Measurements from ENCODE around the gene S100A6.

S100A6 gene

DNA sequence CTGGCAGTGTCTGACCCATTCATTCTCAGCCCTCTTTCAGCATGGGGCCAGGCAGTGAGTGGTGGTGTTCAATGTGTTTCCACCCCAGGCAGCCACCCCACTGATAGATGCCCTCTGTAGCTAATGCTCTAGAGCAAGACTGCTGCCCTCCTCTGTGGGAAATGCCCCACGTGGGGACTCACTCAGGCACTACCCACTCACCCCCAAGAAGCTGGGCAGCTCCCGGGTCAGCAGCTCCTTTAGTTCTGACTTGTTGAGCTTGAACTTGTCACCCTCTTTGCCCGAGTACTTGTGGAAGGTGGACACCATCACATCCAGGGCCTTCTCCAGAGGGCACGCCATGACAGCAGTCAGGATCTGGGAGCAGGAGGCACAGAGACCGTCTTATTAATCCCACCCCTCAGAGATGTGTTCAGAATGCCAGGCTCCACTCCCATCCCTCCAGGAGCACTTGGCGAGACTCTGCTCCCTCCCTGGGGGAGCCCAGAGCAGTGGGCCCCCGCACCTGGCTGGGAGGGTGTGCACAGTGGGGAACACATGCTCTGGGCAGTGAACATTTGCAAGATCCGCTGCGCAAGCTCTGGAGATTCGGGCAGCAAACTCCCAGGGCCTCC is 8.8 kb upstream of the S100A6 start:
- no peak for DNase-seq

DNA sequence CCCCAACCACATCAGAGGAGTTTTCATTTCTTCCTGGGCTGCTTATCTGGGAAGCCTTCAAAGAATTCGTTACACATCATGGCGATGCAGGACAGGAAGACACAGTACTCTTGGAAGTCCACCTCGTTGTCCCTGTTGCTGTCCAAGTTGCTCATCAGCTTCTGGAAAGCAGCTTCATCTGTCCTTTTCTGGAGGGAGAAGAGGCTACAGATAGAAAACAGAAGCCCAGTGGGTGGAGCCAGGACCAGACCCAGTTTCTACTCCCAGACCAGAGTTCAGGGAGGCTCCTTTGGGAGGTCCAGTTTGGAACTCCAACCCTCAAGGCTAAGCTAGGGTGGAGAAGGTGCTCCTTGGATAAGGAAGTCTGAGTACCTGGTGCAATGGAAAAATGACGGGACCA is 7.9 kb upstream of the S100A6 start:
- no peak for DNase-seq

DNA sequence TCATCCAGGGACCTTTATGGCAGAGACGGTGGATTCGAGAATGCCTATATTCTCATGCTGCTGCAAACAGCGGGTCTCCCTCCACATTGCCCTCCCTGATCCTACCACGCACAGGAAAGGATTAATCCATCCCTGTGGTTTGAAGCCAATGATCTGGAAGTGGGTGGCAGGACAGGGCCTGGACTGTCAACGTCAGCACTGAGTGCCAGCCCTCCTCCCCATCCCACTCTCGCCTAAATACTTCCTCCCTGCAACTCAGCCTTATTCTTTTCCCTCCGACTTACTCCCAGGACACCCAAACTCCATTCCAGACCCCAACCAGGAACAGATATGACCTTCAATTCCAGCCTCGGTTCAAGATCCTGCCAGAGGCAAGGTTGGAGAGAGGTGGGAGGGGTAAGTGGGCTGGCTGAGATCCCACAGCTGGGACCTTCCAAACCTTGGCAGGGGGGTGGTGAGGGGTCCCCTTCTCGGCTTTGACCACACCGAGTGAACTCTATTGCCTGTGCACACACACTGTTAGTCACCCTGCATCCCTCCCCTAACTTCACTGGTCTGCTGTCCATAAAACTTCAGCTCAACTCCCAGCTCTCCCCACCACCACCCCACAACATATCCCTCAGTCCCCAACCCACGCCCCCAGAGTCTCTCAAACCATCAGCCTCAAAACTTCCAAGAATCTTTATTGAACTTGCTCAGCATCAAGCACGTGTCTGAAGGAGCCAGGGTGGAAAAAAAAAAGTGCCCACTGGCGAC is 7.3 kb upstream of the S100A6 start:
- no peak for DNase-seq

- no peak for DNase-seq
Observed at GRCh38 chr1:153541641-153542590, 6.1 kb upstream of the S100A6 start.

DNA sequence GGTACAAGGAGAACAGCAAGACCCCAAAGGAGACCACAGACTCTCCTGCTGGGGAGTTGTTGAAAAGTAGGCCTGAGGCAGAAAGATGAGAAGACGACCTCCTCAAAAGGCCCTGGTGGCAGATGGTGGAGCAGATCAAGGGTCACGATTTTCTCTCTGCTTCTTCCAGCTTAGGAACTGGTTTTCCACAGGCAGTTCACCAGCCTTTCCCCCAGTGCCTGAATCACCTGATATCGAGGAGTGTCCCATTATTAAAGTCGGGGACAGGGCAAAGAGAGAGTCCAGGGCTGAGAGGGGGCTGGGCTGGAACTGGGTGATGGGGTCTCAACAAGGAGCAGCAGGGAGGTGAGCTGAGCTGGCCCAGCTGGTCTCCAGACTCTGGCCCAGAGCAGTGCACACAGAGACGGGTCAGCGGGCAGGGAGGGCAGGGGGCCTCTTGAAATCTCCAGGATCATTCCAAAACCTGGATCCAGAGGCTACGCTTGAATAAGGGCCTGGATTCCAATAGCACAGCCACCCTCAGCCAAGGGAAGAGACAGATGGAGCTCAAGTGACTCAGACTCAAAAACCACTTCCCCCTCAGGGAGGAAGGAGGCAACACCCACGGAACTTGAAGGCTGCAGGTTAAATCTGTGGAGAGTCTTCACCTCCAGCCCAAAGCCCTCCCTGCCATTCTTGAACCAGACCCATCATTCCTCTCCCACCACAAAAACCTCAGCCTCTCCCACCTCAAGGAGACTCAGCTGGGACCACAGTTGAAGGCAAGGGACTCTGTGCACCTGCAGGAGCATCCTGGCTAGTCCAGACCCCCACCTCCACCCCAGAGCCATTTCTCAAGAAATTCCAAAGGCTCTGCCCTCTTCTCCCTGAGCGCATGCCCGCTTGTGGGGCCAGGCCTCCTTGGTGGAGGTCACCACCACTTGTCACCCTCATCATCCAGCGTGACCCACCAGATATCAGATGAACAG is 4.9 kb upstream of the S100A6 start, which contains the start of gene S100A5:
TSS of gene S100A5 (minus strand) at position 541 of the 968 bp plus-strand sequence. CDS start 743 bp downstream, outside the sequence.
- DNase-seq = no peak

DNA sequence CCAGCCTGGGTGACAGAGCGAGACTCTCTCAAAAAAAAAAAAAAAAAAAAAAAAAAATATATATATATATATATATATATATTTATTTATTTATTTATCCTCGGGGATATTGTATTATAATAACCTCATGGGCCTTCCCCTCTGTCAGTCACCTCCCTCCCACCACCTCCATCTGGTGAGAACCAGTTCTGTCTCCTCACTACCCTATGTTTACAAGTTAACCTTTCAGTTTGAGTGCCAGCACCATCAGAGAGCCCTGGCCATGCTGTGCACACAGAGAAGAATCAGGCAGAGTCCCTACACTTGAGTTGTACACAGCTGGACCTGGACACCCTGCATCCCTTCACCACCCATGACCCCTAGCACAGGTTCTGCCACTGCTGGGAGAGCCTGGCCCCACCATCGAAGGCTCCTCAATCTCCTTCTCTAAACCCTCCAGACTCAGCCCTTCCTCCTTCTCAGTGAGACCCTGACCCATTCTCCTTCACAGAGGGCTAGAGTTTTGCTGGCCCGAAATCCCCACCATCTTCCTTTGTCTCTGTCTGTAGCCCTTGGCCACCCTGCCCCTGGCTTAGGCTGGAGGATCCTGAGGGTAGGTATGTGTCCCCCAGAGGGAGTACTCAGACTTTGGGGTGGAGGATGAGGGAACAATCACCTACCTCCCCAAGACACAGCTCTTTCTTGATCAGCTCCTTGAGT is 3.8 kb upstream of the S100A6 start:
- DNase-seq = no peak

DNA sequence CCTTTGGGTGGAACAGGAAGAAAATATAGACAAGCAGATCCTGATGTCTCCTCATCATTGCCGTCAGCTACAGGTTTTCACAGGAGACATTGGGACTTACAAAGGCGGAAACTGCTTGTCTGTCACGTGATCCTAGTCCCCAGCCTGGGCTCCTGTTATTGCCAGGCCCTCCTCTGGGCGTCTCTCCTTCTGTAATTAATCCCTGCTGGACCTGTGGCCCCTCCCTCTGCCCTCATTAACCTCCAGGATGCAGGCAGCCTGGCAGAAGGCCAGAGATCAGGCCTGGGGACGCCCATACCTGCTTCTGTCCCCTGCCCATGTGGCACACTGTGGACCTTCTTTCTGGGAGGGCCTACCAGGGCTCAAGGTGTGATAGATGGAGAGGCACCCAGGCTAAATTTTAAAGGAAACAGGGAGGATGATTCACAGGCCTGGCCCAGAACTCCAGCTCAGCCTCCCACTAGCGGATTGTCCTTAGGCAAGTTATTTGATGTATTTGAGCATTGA is 2.6 kb upstream of the S100A6 start:
- DNase-seq = no peak

- DNase-seq = no peak
Observed at GRCh38 chr1:153537376-153537730, 1.6 kb upstream of the S100A6 start.

DNA sequence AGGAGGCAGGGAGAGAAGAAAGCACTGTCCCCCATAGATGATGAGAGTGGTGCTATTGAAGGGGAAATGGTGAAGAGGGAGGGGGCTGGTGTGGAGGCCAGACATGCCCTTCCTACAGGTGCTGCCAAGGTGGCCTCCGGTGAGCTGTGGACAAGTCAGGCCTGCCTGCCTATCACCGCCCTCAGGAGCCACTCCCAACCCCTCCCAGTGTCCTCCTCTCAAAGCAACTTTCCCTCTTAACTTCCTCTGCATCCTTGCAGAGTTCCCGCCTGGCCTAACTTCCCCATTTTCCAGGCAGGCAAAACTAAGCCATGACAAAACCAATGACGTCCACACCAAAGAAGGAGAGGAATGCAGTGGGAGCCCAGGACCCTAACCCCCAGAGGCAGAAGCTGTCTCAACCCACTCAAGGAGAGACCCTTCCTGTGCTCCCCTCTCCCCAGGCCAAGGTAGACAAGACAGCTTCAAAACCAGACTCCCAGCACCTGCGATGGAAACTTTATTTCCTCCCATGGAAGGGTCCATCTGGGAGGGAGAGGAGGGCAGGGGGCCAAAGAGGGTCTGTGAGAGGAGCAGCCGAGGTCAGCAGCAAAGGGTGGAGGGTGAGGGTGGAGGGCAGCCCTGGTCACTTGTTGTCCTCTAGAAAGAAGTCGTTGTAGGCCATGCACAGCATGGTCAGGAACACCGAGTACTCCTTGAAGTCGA is 1.0 kb upstream of the S100A6 start:
- no peak for DNase-seq

GRCh38 chr1:153536012-153536670 is 350 bp upstream of the S100A6 start:
- peak; percentile 74 for DNase-seq

- DNase-seq = no peak
Observed at GRCh38 chr1:153534925-153535241, 908 bp downstream of the S100A6 start.

GRCh38 chr1:153534226-153534924 is 1.4 kb downstream of the S100A6 start:
- no peak for DNase-seq

GRCh38 chr1:153533689-153534201 is 2.0 kb downstream of the S100A6 start:
- peak; percentile 71 for DNase-seq

DNA sequence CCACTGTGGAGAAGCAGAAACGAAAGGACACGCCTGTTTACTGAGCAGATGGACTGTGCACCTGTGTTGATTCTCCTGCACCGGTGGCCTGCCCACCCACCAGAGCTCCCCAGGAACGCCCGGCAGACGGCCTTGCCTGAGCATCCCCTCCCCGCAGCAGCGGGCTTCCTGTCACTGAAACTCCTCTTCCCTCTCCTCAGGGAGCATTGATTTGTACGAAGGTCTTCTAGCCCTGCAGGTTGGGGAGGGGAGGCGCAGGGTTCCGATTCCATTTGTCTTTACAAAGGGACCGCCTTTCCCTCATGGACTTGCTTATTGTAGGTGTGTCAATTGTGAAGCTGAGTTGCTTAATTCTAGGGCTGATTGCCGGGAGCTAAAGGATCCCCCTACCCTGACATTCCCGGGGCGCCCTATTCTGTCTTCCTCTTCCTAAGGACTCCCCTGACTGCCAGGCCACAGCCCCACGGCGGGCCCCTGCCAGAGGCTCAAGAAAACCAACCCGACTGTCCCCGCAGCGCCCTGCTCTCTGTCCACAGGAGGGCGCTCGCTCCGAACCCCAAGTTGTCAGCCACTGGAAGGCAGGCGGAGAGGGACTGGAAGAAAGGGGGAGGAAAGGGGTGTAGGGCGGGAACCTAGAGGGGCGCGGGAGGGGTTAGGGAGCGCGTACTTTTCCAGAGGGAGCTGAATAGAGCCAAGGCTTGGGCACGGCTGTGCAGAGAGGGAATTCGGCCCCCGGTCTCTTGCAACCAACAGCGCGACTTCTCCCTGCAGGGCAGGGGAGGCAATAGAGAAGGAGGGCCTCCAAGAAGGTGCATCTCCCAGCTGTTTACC is 2.8 kb downstream of the S100A6 start:
- peak; percentile 85 for DNase-seq

DNA sequence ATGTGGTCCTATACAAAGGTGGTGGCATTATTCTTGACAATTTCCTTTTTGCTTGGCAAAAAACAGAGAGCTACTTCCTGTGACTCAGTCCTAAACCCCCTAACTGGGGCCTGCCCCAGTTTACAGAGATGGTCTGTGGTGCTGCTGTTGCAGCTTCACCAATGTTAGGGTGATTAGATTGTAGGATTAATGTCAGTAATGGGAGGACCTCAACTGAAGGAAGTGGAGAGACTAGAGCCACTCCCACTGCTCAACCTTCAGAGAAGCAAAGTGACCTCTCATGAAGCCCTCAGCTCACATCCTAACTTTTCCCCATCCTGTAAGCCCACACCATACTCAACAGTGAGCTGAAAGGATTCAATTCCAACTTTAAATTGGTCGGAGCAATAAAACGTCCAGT is 3.6 kb downstream of the S100A6 start:
- DNase-seq = no peak

DNA sequence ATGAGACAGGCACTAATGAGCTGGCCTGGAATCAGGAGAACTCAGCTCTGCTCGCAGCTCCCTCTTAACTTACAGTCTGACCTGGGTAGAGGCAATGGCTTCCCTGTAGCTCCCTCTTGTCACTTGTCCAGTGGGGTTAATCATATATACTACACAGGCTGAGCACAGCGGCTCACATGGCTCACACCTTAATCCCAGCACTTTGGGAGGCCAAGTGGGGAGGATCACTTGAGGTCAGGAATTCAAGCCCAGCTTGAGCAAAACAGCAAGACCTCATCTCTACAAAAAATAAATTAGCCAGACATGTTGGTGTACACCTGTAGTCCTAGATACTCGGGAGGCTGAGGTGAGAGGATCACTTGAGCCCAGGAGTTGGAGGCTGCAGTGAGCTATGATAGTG is 4.2 kb downstream of the S100A6 start:
- no peak for DNase-seq

GRCh38 chr1:153527683-153528040 is 8.1 kb downstream of the S100A6 start:
- DNase-seq = no peak

DNA sequence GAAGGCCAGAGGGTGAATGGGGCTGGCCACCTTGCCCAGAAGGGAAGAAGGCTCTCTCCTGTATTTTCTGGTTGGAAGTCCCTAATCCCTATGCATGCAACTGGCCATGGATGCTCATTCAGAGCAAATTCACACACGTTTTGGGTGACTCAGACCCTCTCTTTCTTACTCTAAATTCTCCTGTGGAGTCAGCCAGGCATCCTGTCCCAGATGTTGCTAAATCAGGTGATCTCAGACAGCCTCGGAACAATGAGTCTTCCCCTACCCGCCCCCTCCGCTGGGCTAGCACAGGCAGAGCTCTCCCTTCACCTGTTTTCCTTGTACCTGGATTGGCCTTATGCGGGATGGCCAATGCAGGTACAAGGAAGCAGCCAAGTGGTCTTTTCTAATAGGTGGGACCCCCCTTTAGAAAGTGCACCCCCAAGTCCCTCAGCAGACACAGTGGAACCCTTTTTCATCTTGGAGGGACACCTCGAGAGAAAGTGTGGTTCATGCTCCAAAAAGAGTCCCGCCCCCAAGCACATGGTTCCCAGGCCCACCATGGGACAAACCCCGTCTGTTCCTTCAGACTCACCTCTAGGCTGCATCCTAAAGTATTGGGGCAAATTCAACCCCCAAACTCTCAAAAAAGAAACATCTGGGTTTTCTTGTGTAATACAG is 8.6 kb downstream of the S100A6 start:
- DNase-seq = no peak
